Fibroblast of pulmonary artery (primary cell): ENCODE data around the gene PIGV.

ENCODE experiments used
- DNase-seq: peaks from one replicate; pipeline ENCODE4 v3.0.0-alpha.2; 2010; ENCODE audit warnings: low read depth
- H3K4me3 ChIP-seq: replicated peaks from 2 replicates; pipeline ENCODE4 v1.5.1; 2011; ENCODE audit warnings: low read depth, mild to moderate bottlenecking, control low read depth, low read length, moderate library complexity
- CTCF ChIP-seq: IDR thresholded peaks from 2 replicates; pipeline ENCODE4 v1.5.1; 2011; ENCODE audit warnings: mild to moderate bottlenecking, control low read depth, low read length, inconsistent platforms; ENCODE audit errors: missing control alignments

The PIGV gene

GRCh38 chr1:26772687-26773086, 15.1 kb upstream of the PIGV start:
- H3K4me3 ChIP-seq: no peak overlapping the region
- TF ChIP-seq CTCF: no peak
- peak; percentile 88 for DNase-seq

- no peak for TF ChIP-seq CTCF
- no peak for DNase-seq
- no peak overlapping the region for H3K4me3 ChIP-seq
Observed at GRCh38 chr1:26774462-26774861, 13.3 kb upstream of the PIGV start.

- no peak for TF ChIP-seq CTCF
- no peak overlapping the region for H3K4me3 ChIP-seq
- no peak for DNase-seq
Observed at GRCh38 chr1:26775666-26776065, 12.1 kb upstream of the PIGV start.

- no peak overlapping the region for H3K4me3 ChIP-seq
- DNase-seq: no peak
- TF ChIP-seq CTCF: no peak
Observed at GRCh38 chr1:26779098-26779668, 8.6 kb upstream of the PIGV start.

GRCh38 chr1:26780344-26780957, 7.3 kb upstream of the PIGV start:
- TF ChIP-seq CTCF: no peak
- DNase-seq: no peak
- no peak overlapping the region for H3K4me3 ChIP-seq

GRCh38 chr1:26781206-26781825, 6.4 kb upstream of the PIGV start:
- no peak for TF ChIP-seq CTCF

More at GRCh38 chr1:26781206-26781825, 6.4 kb upstream of the PIGV start:
- no peak overlapping the region for H3K4me3 ChIP-seq
- DNase-seq: no peak
